ENCODE measurements around the gene HTR7.
"Not testable (repeated sequence)": the region's sequence is repeated elsewhere in the genome, so short reads cannot be mapped to it uniquely, and the experiment has no call there.

Gene HTR7

DNA sequence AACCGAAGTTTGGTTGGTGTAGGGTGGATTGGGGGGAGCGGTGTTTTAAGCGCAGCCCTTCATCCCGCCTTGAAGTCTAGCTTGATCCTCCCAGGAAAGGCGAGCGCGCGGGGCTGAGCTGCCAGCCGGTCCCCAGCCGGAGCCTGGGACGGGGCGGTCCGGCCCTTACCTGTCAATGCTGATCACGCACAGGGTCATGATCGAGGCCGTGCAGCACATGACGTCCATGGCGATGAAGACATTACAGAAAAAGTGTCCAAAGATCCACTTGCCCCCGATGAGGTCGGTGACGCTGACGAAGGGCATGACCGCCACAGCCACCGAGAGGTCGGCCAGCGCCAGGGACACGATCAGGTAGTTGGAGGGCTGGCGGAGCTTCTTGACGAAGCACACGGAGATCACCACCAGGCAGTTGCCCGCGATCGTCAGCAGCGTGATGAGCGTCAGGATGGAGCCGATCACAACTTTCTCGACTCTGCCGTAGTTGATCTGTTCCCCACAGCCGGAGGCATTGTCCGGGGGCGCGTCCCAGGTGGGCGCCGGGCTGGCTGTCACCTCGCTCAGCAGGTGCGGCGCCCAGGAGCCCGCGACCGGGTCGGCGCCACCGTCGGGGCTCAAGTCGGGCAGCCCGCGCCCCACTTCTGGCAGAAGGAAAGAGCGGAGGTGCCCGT lies 740 bp downstream of the HTR7 start:
- no peak for DNase-seq

GRCh38 chr10:90856261-90856660 lies 1.6 kb downstream of the HTR7 start:
- DNase-seq: no peak

GRCh38 chr10:90855126-90855525 lies 2.7 kb downstream of the HTR7 start:
- no peak for DNase-seq

- DNase-seq: no peak
Measured at GRCh38 chr10:90849956-90850749, 7.7 kb downstream of the HTR7 start.

DNA sequence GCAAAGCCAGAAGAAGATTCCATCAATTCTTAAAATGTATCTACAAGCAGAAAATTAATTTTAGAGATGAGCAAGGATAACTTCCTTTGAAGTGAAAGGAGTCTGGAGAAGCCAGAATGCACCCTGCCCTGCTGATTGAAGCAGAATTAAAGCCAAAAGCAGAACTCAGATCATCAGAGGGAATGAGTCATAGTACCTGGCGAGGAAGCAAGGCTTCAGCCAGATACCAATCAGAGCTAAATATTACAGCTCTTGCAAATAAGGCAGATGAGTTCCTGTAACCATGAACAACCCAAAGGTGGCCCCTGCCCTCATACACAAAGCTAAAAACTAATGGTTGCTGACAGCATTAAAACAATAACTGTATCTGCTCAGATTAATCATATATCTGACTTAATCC lies 10.4 kb downstream of the HTR7 start:
- no peak for DNase-seq

DNA sequence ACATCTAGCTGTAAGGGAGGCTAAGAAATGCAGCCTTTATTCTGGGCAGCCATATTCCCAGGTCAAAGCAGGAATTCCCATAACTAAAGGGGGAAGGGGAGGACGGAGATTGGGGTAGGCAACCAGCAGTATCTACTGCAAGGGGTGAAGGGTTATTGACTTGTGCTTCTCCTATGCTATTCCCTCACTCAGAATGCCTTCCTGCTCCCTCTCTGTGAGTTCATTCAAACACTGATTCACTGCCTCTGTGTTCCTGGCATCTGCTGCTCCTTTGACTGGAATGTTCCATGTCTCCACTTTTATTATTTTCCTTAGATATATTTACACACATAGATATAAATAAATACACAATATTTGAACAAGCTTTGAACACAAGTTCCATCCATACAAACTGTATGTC lies 11.1 kb downstream of the HTR7 start:
- no peak for DNase-seq

- DNase-seq: no peak
Measured at GRCh38 chr10:90845726-90846125, 12.1 kb downstream of the HTR7 start.

GRCh38 chr10:90842725-90843124 lies 15.1 kb downstream of the HTR7 start:
- no peak for DNase-seq

DNA sequence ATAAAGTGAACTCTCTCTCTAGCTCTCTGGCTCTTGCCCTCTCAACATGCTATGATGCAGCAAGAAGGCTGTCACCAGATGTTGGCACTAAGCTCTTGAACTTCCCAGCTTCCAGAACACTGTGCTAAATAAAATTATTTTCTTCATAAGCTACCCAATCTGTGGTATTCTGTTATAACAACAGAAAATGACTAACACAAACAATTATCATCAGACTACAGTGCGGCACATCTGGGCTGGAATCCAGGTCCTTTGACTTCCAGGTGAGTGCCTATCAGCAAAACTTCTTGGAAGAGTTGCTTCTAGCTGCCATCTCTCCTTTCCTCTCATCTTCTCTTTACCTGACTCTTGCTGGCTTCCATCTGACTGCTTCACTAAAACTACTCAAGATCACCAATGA lies 20.4 kb downstream of the HTR7 start:
- no peak for DNase-seq

- no peak for DNase-seq
Measured at GRCh38 chr10:90834326-90834725, 23.5 kb downstream of the HTR7 start.

DNA sequence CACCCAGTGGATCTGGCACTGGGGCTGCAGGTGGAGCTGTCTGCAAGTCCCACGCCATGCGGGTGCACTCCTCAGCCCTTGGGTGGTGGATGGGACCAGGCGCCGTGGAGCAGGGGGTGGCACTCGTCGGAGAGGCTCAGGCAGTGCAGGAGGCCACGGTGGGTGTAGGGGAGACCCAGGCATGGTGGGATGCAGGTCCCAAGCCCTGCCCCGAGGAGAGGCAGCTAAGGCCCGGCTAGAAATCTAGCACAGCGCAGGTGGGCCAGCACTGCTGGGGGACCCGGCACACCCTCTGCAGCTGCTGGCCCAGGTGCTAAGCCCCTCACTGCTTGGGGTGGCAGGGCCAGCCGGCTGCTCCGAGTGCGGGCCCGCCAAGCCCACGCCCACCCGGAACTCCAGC lies 25.7 kb downstream of the HTR7 start:
- no peak for DNase-seq

DNA sequence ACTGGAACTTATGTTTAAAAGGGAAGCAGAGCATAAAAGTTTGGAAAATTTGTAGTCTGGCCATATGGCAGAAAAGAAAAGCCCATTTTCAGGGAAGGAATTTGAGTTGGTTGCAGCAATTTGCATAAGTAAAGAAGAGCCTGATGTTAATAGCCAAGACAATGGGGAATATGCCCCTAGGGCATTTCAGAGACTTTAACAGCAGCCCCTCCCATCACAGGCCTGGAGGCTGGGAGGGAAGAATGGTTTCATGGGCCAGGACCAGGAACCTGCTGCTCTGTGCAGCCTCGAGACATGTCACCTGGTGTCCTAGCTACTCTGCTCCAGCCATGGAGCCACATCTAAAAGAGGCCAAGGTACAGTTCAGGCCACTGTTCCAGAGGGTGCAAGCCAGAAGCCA lies 35.3 kb downstream of the HTR7 start:
- DNase-seq: no peak

GRCh38 chr10:90821864-90822263 lies 36.0 kb downstream of the HTR7 start:
- not testable (repeated sequence) for DNase-seq

- DNase-seq: no peak
Measured at GRCh38 chr10:90819911-90820310, 37.9 kb downstream of the HTR7 start.

GRCh38 chr10:90818736-90819135 lies 39.1 kb downstream of the HTR7 start:
- no peak for DNase-seq

DNA sequence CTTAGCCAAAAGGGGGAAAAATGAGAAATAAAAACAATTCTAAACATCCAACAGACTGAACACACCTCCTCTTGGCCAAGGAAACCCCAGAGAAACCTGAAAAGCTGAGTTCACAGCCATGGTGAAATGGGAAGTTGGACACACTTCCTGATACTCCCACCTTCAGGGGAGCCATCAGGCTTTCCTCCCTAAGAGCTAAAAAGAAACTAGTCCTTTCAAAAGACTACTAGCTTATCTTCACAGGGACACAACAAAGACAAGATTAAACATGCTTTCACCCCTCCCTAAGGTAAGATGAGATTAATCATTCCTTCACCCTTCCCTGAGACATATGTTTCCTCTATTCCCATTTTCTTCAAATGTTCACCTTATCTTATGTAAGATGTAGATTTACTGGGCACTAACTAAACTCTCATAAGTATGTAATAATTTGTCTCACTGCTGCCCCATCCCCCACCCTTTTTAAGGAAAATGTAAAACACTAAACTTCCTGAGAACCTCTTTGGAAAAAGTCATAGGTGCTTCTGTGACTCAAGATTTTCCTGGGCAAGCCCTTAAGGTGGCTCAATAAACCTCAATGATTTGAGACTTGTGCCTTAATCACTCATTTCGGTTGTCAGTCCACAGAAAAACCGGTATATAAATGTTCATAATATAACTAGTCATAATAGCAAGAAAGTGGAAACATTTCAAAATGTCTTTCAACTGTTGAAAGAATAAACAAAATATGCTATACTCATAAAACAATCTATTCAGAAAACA lies 40.5 kb downstream of the HTR7 start:
- no peak for DNase-seq

- no peak for DNase-seq
Measured at GRCh38 chr10:90816466-90816865, 41.4 kb downstream of the HTR7 start.

- no peak for DNase-seq
Measured at GRCh38 chr10:90813594-90814365, 44.1 kb downstream of the HTR7 start.

DNA sequence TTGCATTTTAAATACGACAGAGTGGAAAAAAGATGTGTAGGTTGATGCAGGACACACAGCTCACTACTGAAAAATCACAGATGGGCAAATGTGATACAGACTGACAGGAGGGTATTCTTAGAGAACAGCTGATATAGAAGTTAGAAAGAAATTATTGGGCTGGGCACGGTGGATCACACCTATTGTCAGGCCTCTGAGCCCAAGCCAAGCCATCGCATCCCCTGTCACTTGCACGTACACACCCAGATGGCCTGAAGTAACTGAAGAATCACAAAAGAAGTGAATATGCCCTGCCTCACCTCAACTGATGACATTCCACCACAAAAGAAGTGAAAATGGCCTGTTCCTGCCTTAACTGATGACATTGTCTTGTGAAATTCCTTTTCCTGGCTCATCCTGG lies 50.7 kb downstream of the HTR7 start:
- DNase-seq: not testable (repeated sequence)

- no peak for DNase-seq
Measured at GRCh38 chr10:90806677-90807076, 51.2 kb downstream of the HTR7 start.

- no peak for DNase-seq
Measured at GRCh38 chr10:90805206-90805605, 52.6 kb downstream of the HTR7 start.

DNA sequence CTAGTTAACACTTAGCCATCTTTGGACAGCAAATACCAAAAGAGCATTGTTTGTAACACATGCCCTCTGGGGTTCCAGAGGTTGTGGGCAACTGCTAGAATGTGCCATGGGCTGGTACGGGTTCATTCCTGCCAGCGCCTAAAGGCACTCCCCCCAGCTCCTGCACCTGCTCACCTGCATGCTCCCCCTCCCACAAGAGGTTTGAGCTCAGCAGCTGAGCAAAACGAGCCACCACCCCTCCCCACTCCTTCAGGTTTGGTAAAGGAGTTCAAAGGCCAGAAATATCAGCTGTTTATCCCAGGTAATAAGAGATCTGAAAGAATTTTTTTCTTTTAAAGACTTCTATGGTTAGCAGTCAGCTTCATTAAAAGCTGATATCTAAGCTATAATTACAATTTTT lies 53.5 kb downstream of the HTR7 start:
- DNase-seq: no peak

- no peak for DNase-seq
Measured at GRCh38 chr10:90801608-90802007, 56.2 kb downstream of the HTR7 start.

Measured in GF-D8 (cell line).